Upper lobe of left lung (tissue), 4 donors: ENCODE measurements around the gene TTC12.

Experiments used
- CTCF ChIP-seq, 6 experiments: fragments of 450-650 bp in 4 of 6; fragments of 200-600 bp in 2 of 6; sonication (generic) in 2 of 6; IDR thresholded peaks; one replicate each; pipeline ENCODE4 v1.5.1; 2016 to 2019; ENCODE audit warnings: antibody characterized with exemption in 6 of 6
- POLR2AphosphoS5 ChIP-seq, 2 donors: sonication (generic); formaldehyde crosslinking; IDR thresholded peaks; one replicate each; pipeline ENCODE4 v1.5.1; 2017; ENCODE audit warnings: antibody characterized with exemption in 2 of 2

- TF ChIP-seq POLR2AphosphoS5 (IDR thresholded peaks at IDR 0.05), result peak; percentile 56 to 75
- peak in 1 of 6 experiments; percentile 16 for TF ChIP-seq CTCF (IDR thresholded peaks at IDR 0.05)
These were observed at the start of gene TTC12 for GRCh38 chr11:113314389-113315301.
